NCI-H1105 treated with DMSO at 0.1 percent for 48 hours (cell line): Measurements from ENCODE around the gene EYS.
"Not testable (repeated sequence)": the region's sequence is repeated elsewhere in the genome, so short reads cannot be mapped to it uniquely, and the experiment has no call there.

Source experiments
- DNase-seq: peaks from one replicate; lab custom pipeline; 2025; lab: John Stamatoyannopoulos, UW

Gene EYS

GRCh38 chr6:65081756-65082155, 625.3 kb downstream of the EYS start:
- DNase-seq: no peak

- no peak for DNase-seq
These were observed 631.3 kb downstream of the EYS start for GRCh38 chr6:65075705-65076230.

- no peak for DNase-seq
These were observed 634.5 kb downstream of the EYS start for GRCh38 chr6:65072500-65072899.

- no peak for DNase-seq
These were observed 635.5 kb downstream of the EYS start for GRCh38 chr6:65071480-65071879.

- no peak for DNase-seq
These were observed 642.2 kb downstream of the EYS start for GRCh38 chr6:65064844-65065243.

GRCh38 chr6:65059568-65059967, 647.5 kb downstream of the EYS start:
- DNase-seq: no peak

GRCh38 chr6:65055545-65055944, 651.5 kb downstream of the EYS start:
- no peak for DNase-seq

- no peak for DNase-seq
These were observed 654.4 kb downstream of the EYS start for GRCh38 chr6:65052626-65053025.

GRCh38 chr6:65045801-65046200, 661.2 kb downstream of the EYS start:
- no peak for DNase-seq

GRCh38 chr6:65014006-65014405, 693.0 kb downstream of the EYS start:
- no peak for DNase-seq

- no peak for DNase-seq
These were observed 700.2 kb downstream of the EYS start for GRCh38 chr6:65006788-65007187.

- no peak for DNase-seq
These were observed 702.7 kb downstream of the EYS start for GRCh38 chr6:65004283-65004682.

- DNase-seq: not testable (repeated sequence)
These were observed 704.1 kb downstream of the EYS start for GRCh38 chr6:65002882-65003281.

- DNase-seq: no peak
These were observed 706.2 kb downstream of the EYS start for GRCh38 chr6:65000815-65001214.

- DNase-seq: no peak
These were observed 708.8 kb downstream of the EYS start for GRCh38 chr6:64998204-64998603.

- DNase-seq: no peak
These were observed 710.7 kb downstream of the EYS start for GRCh38 chr6:64996301-64996700.

- DNase-seq: no peak
These were observed 716.2 kb downstream of the EYS start for GRCh38 chr6:64990652-64991304.

- DNase-seq: no peak
These were observed 718.9 kb downstream of the EYS start for GRCh38 chr6:64988148-64988547.

GRCh38 chr6:64987066-64987465, 720.0 kb downstream of the EYS start:
- DNase-seq: no peak

- DNase-seq: no peak
These were observed 721.3 kb downstream of the EYS start for GRCh38 chr6:64985726-64986125.

- DNase-seq: no peak
These were observed 722.1 kb downstream of the EYS start for GRCh38 chr6:64984948-64985347.

GRCh38 chr6:64983089-64983488, 723.9 kb downstream of the EYS start:
- no peak for DNase-seq

- no peak for DNase-seq
These were observed 733.9 kb downstream of the EYS start for GRCh38 chr6:64973142-64973541.

GRCh38 chr6:64969139-64969538, 737.9 kb downstream of the EYS start:
- no peak for DNase-seq
